ENCODE data around the gene COL11A2. TPM values are rescaled to one million over a fixed set of nuclear protein-coding genes. Genes with fewer than 3 reads are reported as not detected.

COL11A2 gene
- total RNA-seq, 1 experiment from 2014 or later, result 2.3 TPM

- H3K27me3 ChIP-seq (ENCODE audit: insufficient read depth, low read length), result peaks cover 2% of the 10 kb centered on the region; the same call in 1 of the 2 replicates
- H3K4me3 Mint-ChIP-seq, result peak overlapping the region; percentile 80 to 88
- H3K27me3 Mint-ChIP-seq (ENCODE audit: low read depth), result peaks cover 33% of the 10 kb centered on the region
- peak overlapping the region in 1 of 3 experiments; percentile 40; a peak in 1 of 7 replicates for H3K27ac Mint-ChIP-seq
- H3T11ph ChIP-seq (ENCODE audit: low read length), result no peak overlapping the region
- H3K9me3 Mint-ChIP-seq, result no peaks in the 10 kb centered on the region
- H3K23me2 ChIP-seq (ENCODE audit: insufficient read length, low read depth, low read length, poor library complexity, severe bottlenecking), result peaks cover 5% of the 10 kb centered on the region
- TF ChIP-seq CTCF (conservative IDR thresholded peaks at IDR 0.05), result peak; percentile 94
- H3K79me2 ChIP-seq (ENCODE audit: insufficient read depth, low read length), result no peaks in the 10 kb centered on the region
- H3K79me1 ChIP-seq (ENCODE audit: insufficient read depth, low read depth, low read length, poor library complexity, severe bottlenecking), result no peaks in the 10 kb centered on the region
- no peak overlapping the region for H4K91ac ChIP-seq (ENCODE audit: insufficient read length, low read depth, low read length)
- peaks cover 23 to 30% of the 10 kb centered on the region in 2 experiments for H3K4me1 Mint-ChIP-seq
- no peak overlapping the region for H2AFZ ChIP-seq (ENCODE audit: low read length)
- no peak overlapping the region for H2AK5ac ChIP-seq (ENCODE audit: insufficient read length, low read length)
- no peak overlapping the region for H3K23ac ChIP-seq (ENCODE audit: insufficient read length, low read depth, low read length)
- peak overlapping the region; percentile 87; the same call in 1 of the 2 replicates for H2BK15ac ChIP-seq (ENCODE audit: low read depth, low read length)
- H4K8ac ChIP-seq (replicated peaks; ENCODE audit: insufficient read length, low read depth, low read length), result no peak overlapping the region
- no peak overlapping the region for H3K4ac ChIP-seq (ENCODE audit: low read depth, low read length)
- H3K14ac ChIP-seq (ENCODE audit: insufficient read depth, low read length), result peak overlapping the region; percentile 74
- no peak overlapping the region for H2BK20ac ChIP-seq (ENCODE audit: low read depth, low read length, poor library complexity, severe bottlenecking)
- peak overlapping the region; percentile 46 for H3K9ac ChIP-seq (ENCODE audit: extremely low read depth, insufficient read length, low read length)
- H2BK120ac ChIP-seq (ENCODE audit: low read depth, low read length, poor library complexity, severe bottlenecking), result no peak overlapping the region
- no peak overlapping the region for H3K56ac ChIP-seq (ENCODE audit: insufficient read length, low read depth, low read length)
- no CpG with 5 or more reads among the region's 58 CpGs for WGBS (ENCODE audit: extremely low coverage, insufficient read length, low lambda C conversion rate)
- no peak overlapping the region for H3K27ac ChIP-seq (ENCODE audit: insufficient read length, low read depth, low read length)
- DNase-seq, result peak; percentile 78
- H4K5ac ChIP-seq (ENCODE audit: insufficient read length, low read depth, low read length), result no peak overlapping the region
- no peaks in the 10 kb centered on the region for H4K20me1 ChIP-seq (ENCODE audit: control insufficient read depth, insufficient read depth, insufficient read length)
- no peak overlapping the region for H2BK12ac ChIP-seq (ENCODE audit: insufficient read length, low read depth, low read length)
- H3K18ac ChIP-seq (ENCODE audit: insufficient read length, low read depth, low read length), result peak overlapping the region; percentile 68
- H3K9me3 ChIP-seq (ENCODE audit: control insufficient read depth, low read depth, low read length), result no peaks in the 10 kb centered on the region
- H3K4me2 ChIP-seq (ENCODE audit: insufficient read depth, insufficient read length, low read length), result peak overlapping the region; percentile 57
- H3K36me3 Mint-ChIP-seq (ENCODE audit: insufficient read depth in 1 of 3, low read depth in 3 of 3), result no peaks in the 10 kb centered on the region
- no peak overlapping the region for H2BK5ac ChIP-seq (ENCODE audit: insufficient read length, low read length)
- H3K4me1 ChIP-seq (ENCODE audit: insufficient read depth, low read length), result no peaks in the 10 kb centered on the region; the same call in 1 of the 2 replicates
These were observed 30.6 kb downstream of the COL11A2 start for GRCh38 chr6:33161354-33162331.
